Activated effector memory CD4-positive, alpha-beta T cell treated with Interleukin-2 at 50 U/mL for 16 hours (primary cell): Measurements from ENCODE around the gene MGAM2.

Experiments
- DNase-seq: peaks from one replicate; pipeline ENCODE4 v3.0.0-alpha.2; 2020

The MGAM2 gene

DNA sequence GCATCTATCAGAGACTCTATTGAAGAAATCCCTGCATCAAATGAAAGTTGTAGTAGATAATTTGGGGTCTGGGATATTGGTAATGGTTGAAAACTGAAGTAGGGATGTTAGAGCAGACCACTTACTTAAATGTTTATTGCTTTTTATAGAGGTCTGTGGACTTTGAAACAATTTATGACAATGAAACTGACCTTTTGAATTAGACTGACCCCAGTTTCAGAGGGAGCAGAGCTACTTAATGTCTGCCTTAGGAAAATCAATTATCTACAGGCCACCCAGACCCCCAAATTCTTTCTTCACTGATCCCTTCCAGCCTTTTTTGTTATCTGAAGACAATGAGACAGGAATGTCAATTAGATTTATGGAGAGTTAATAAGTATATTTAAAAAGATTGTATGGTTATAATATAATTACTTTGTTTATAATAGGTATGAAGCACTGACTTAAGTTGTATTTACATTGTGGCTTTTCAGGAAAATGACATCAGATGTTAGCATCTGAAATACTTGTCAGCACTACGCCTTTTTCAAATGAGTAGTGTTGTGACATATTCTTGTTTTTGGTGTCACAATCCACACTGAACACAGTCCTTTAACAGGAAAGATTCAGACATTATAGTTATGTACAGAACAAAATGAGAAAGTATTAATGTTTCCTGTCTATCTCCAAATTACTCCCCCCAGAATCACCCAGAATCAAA is 13.9 kb downstream of the MGAM2 start:
- DNase-seq: no peak

GRCh38 chr7:142130267-142130666 is 18.7 kb downstream of the MGAM2 start:
- DNase-seq: no peak

DNA sequence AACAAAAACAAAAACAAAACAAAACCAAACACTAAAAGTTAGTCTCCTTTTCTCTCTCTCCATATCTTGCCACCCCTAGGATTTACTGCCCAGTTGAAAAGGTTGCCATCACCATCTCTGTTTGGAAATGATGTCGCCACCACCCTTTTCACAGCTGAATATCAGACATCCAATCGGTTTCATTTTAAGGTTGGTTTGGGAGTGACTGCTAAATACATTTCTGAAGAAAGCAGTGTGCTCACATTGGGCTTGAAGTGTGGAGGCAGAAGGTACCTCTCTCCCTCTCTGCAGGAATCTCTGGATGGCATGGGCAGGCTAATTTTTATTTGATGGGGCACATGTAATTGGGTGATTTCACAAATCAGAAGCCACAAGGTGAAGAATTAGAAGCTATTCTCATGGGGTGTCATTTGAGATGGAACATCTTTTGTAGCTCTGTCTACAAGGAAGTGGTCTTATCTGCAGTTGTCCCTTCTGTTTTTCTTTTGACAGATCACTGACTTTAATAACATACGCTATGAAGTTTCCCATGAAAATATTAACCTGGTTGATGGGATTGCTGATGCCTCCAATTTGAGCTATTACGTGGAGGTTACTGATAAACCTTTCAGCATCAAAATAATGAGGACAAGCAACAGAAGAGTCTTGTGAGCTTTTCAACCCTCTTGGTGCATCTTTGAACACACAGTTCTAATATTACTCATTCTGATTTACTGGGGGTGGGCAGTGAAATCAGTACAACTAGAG is 20.1 kb downstream of the MGAM2 start:
- no peak for DNase-seq

- no peak for DNase-seq
Measured at GRCh38 chr7:142133731-142134148, 22.2 kb downstream of the MGAM2 start.

DNA sequence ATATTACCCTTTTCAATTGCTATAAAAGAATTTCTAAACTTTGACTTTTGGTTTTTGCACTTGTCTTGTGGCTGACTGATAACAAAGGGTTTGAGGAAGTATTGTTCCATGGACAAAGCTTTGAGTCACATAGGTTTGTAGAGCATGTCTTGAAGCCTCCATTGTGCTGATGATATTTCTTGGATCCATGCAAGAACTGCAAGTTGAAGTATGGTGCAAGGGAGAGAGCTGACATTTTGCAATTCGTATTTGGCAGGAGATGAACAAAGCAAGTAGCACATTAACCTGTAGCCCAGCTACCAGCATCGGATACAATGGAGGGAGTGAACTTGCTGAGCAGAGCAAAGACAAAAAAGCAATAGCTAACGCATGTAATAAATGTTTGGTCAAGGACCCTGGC is 23.4 kb downstream of the MGAM2 start:
- no peak for DNase-seq

DNA sequence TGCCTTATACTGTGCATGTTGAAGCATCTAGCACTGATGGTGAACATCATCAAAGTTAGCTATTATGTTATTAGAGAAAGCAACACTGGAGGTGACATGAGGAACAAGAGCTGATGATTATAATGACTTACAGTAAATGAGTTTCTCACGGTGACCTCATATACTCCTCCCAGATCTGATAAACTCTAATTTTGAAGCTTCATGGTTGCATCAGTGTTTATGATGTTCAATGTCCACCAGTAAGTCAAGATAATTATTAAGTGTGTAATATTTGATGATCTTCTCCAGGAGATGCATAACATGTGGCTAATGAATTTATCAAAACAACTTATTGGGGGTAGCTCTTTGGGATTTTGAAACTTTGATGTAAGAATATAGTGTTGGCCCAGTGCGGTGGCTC is 27.5 kb downstream of the MGAM2 start:
- DNase-seq: no peak

- no peak for DNase-seq
Measured at GRCh38 chr7:142139597-142140400, 28.3 kb downstream of the MGAM2 start.

DNA sequence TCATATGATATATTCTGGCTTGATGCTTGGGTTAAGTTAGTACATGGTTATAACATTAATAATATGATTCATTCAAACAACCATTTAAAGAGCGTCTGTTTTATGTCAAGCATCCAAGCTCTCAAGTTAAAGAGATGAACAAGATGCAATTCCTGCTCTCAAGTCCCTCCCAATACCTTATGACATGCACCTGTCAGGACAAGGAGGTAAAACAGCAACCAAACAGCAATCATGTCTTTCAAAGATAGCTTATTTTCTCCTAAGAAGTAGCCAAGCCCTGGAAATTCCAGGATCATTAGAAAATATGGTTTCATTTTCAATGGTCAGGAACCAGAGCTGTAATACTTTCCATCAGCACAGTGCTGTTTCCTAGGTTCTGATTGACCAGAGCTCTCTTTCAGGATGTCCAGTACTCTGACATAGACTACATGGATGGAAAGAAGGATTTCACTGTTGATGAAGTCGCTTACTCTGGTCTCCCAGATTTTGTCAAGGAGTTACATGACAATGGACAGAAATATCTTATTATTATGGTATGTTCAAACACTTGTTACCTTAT is 29.0 kb downstream of the MGAM2 start:
- no peak for DNase-seq

- no peak for DNase-seq
Measured at GRCh38 chr7:142142702-142143101, 31.2 kb downstream of the MGAM2 start.

- DNase-seq: no peak
Measured at GRCh38 chr7:142146124-142146523, 34.6 kb downstream of the MGAM2 start.

DNA sequence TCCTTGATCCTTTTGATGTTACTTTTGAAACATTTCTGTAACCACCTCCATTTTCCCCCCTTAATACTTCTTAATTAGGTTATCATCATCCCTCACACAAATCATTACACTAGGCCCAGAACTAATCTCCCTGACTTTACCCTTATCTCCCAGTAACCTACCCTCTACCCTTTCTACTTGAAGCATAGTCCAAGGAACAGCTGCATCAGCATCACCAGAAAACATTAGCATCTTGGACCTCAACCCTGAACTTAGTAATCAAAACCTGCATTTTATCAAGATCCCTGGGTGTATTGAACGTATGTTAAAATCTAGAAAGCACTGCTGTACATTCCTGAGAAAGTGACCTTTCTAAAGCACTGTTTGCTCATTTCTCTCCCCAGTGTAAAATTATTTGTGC is 38.8 kb downstream of the MGAM2 start:
- DNase-seq: no peak

GRCh38 chr7:142150869-142151268 is 39.4 kb downstream of the MGAM2 start:
- no peak for DNase-seq

- no peak for DNase-seq
Measured at GRCh38 chr7:142152076-142152475, 40.6 kb downstream of the MGAM2 start.

GRCh38 chr7:142153400-142153799 is 41.9 kb downstream of the MGAM2 start:
- no peak for DNase-seq

DNA sequence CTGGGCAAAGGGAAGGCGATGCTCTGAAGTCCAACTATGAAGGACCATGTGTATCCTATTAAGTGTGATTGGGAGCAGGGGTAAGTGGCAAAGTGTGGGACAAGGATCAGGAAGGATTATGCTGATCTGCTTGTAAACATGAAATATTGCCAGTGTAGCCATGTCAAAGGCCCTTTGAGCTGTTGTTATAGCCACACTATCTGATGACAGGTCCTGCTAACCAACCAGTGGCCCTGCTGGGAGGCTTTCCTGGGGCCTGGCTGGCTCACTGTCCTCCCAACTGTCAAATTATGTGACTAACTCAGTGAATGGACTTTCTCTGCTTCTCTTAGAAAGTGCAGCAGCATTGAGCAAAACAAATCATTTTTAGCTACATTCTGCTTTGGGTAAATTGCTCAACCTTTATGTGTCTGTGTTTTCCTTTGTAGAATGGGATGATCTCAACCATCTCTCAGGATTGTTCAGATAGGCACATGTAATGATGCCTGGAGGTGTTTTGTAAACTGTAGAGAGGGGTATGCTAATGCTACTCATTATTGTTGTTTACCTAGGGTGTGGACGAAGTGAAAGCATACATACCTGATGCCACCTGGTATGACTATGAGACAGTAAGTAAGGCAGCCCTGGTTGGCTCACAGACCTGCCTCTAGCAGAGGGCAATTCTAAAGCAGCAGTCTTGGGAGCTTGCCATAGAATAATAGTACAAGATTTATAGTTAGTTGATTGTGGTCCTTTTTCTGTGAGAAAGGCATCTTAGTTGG is 47.4 kb downstream of the MGAM2 start:
- no peak for DNase-seq

GRCh38 chr7:142161921-142162320 is 50.4 kb downstream of the MGAM2 start:
- DNase-seq: no peak

DNA sequence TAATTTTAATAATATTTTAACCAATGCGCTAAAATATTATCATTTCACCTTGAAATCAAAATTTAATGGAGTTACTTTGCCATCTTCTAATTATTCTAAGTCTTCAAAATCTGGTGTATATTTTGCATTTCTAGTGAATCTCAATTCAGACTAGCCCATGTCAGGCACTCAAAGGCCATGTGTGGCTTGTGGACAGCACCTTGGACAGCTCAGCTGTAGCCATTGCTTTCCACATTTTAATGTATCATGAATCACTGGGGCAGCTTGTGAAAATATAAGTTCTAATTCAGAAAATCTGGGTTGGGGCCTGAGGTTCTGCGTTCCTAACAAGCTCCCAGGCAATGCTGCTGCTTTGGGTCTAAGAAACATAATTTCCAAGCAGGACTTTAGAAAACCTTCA is 57.2 kb downstream of the MGAM2 start:
- no peak for DNase-seq

DNA sequence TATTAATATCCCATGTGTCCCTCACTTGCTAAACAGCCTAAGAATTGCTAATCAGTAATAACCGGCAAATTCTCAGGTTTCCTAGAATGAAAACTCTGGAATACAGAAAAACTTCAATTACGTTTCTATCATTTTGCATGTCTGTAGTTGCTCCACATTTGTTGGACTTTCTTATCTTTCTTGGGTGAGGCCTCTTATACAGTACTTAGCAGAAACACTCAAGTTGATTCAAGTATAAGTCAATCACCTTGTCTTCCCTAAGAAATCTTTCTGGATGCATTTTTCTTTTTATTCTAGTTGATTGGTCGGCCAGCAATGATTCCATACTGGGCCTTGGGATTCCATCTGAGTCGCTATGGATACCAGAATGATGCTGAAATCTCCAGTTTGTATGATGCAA is 61.4 kb downstream of the MGAM2 start:
- DNase-seq: no peak

- no peak for DNase-seq
Measured at GRCh38 chr7:142174441-142174840, 62.9 kb downstream of the MGAM2 start.

GRCh38 chr7:142175594-142175993 is 64.1 kb downstream of the MGAM2 start:
- no peak for DNase-seq

GRCh38 chr7:142176901-142177300 is 65.4 kb downstream of the MGAM2 start:
- no peak for DNase-seq

DNA sequence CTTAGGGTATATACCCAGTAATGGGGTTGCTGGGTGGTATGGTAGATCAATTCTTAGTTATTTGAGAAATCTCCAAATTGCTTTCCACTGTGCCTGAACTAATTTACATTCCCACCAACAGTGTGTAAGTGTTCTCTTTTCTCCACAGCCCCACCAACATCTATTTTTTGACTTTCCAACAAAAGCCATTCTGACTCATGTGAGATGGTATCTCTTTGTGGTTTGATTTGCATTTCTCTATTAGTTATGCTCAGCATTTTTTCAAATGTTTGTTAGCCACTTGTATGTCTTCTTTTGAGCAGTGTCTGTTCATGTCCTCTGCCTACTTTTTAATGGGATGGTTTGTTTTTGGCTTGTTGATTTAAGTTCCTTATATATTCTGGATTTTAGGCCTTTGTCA is 66.4 kb downstream of the MGAM2 start:
- DNase-seq: no peak

GRCh38 chr7:142180426-142180825 is 68.9 kb downstream of the MGAM2 start:
- DNase-seq: no peak
